Omental fat pad (tissue), 4 donors: ENCODE measurements around the gene SFTPD. TPM values are rescaled to one million over a fixed set of nuclear protein-coding genes. Genes with fewer than 3 reads are reported as not detected.
A peak's percentile ranks its signal among the peaks of the same experiment; 100 is the strongest.
"Not testable (repeated sequence)": the region's sequence is repeated elsewhere in the genome, so short reads cannot be mapped to it uniquely, and the experiment has no call there.

Experiments
- ATAC-seq: fragments of 150-250 bp; one replicate; pipeline ENCODE4 v1.9.1; 2016; ENCODE audit warnings: mild to moderate bottlenecking, moderate library complexity; ENCODE audit not compliant: low FRiP score
- DNase-seq: peaks from one replicate; pipeline ENCODE4 v3.0.0-alpha.2; 2019; ENCODE audit warnings: low spot score
- CTCF ChIP-seq, 3 donors: fragments of 450-650 bp; IDR thresholded peaks; one replicate each; pipeline ENCODE4 v1.5.1; 2016 to 2017; ENCODE audit warnings: antibody characterized with exemption in 3 of 3, mild to moderate bottlenecking in 3 of 3, moderate library complexity in 2 of 3
- total RNA-seq, 4 donors: library from RNA; depleted of rRNA; stranded (reverse); fragments of >200 nt; gene quantifications; one replicate each; pipeline ENCODE4 v1.1.0, GENCODE V29; 2016

The SFTPD gene
- total RNA-seq: under 1 TPM in 2 of 4 donors, not detected in 2; 0.65 to 0.96 TPM

GRCh38 chr10:79948976-79949722, at the start of gene SFTPD:
Gene SFTPD, minus strand, starts transcription at chr10:79949105. Its CDS starts 2,446 bp downstream, at chr10:79946659.
- no peak for DNase-seq
- TF ChIP-seq CTCF (IDR thresholded peaks at IDR 0.05): no peak
- ATAC-seq: peak; percentile 72

GRCh38 chr10:79995979-79996634, 47.2 kb upstream of the SFTPD start:
- ATAC-seq (no peak), DNase-seq (no peak)
- TF ChIP-seq CTCF (IDR thresholded peaks at IDR 0.05): no peak

GRCh38 chr10:79994556-79994955, 45.7 kb upstream of the SFTPD start:
- TF ChIP-seq CTCF (IDR thresholded peaks at IDR 0.05): no peak
- DNase-seq (no peak), ATAC-seq (no peak)

- ATAC-seq, DNase-seq: not testable (repeated sequence)
These were observed 39.3 kb upstream of the SFTPD start for GRCh38 chr10:79988199-79988598.

- DNase-seq, ATAC-seq: not testable (repeated sequence)
These were observed 37.8 kb upstream of the SFTPD start for GRCh38 chr10:79986661-79987060.

GRCh38 chr10:79985481-79986072, 36.7 kb upstream of the SFTPD start:
- DNase-seq: no peak
- no peak for TF ChIP-seq CTCF (IDR thresholded peaks at IDR 0.05)
- no peak for ATAC-seq

GRCh38 chr10:79984851-79985250, 35.9 kb upstream of the SFTPD start:
- DNase-seq (no peak), ATAC-seq (peak; percentile 47)
- TF ChIP-seq CTCF (IDR thresholded peaks at IDR 0.05): no peak
